Activated T-helper 1 cell treated with anti-CD3 and anti-CD28 coated beads, Interleukin-12 subunit alpha, Interleukin-12 subunit beta, Interleukin-2, Interleukin-4 antibody, amounts not matched to agents 30 ng/mL and 10 ng/mL and 1 ng/mL, durations not matched to agents 14 hours and 24 hours and 36 hours (primary cell): ENCODE measurements around the gene VTN. TPM values are rescaled to one million over a fixed set of nuclear protein-coding genes. Genes with fewer than 3 reads are reported as not detected.

Experiments used
- DNase-seq: peaks from one replicate; pipeline ENCODE4 v3.0.0; 2021; ENCODE audit warnings: low spot score
- H3K27ac Mint-ChIP-seq: one replicate; pipeline ENCODE4 v1.8.0; 2021; ENCODE audit warnings: mild to moderate bottlenecking, mixed read lengths
- H3K27me3 Mint-ChIP-seq: one replicate; pipeline ENCODE4 v1.8.0; 2022; ENCODE audit warnings: mild to moderate bottlenecking, moderate library complexity, mixed read lengths; ENCODE audit not compliant: insufficient read depth
- H3K36me3 Mint-ChIP-seq: one replicate; pipeline ENCODE4 v1.8.0; 2021; ENCODE audit warnings: low read depth, mixed read lengths
- H3K4me1 Mint-ChIP-seq: one replicate; pipeline ENCODE4 v1.8.0; 2021; ENCODE audit warnings: low read depth, mixed read lengths
- H3K4me3 Mint-ChIP-seq: one replicate; pipeline ENCODE4 v1.8.0; 2021; ENCODE audit warnings: mild to moderate bottlenecking, moderate library complexity, mixed read lengths
- H3K9me3 Mint-ChIP-seq: one replicate; pipeline ENCODE4 v1.8.0; 2021; ENCODE audit warnings: mixed read lengths
- intact Hi-C: fragments of 100-400 bp; cut with micrococcal nuclease; formaldehyde crosslinking; loops from one replicate; pipeline ENCODE4 v1.15.1; 2024
- total RNA-seq: library from RNA; stranded (reverse); gene quantifications from 2 replicates; pipeline ENCODE4 v1.2.3, GENCODE V29; 2022

The VTN gene
- total RNA-seq, 1 donor from 2014 or later, result 0.31 TPM

DNA sequence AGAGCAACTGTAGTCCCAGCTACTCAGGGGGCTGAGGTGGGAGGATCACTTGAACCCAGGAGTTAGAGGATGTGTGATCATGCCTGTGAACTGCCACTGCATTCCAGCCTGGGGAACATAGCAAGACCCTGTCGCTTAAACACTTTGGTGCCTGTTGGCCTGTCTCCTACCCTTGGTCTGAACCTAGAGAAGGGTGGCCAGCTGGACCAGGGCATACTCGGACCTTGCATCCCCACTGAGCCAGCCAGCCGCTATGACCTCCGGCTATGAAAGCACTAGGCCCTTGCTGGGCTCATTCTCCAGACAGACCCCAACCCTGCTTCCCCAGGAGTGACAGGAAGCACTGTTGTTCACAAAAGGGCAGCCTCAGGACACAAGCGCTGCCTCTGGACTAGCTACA is 39.4 kb downstream of the VTN start:
- H3K36me3 Mint-ChIP-seq, result peaks cover 21% of the 10 kb centered on the region
- intact Hi-C loops, result no loop called here
- no peak overlapping the region for H3K27ac Mint-ChIP-seq
- no peak overlapping the region for H3K4me3 Mint-ChIP-seq
- H3K27me3 Mint-ChIP-seq, result no peaks in the 10 kb centered on the region
- no peak for DNase-seq
- no peaks in the 10 kb centered on the region for H3K9me3 Mint-ChIP-seq
- H3K4me1 Mint-ChIP-seq, result peaks cover 31% of the 10 kb centered on the region

DNA sequence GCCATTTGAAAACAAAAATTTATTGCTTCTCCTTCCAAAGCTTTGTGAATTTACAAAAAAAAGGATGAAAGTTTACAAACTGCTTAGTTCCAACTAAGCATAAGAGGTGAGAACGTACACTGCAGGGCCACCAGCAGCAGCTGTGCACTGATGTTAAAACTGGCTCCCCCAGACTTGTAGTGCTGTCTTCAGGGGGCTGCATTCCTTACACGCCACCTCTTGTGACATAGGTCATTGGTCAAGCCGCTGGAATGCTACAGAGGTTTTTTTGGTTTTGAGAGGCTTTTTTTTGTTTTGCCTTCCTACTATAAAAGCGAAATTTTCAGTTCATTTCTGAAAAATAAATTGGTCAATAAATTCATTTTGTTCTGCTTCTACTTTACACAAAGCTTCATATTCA is 41.8 kb downstream of the VTN start:
- intact Hi-C loops, result no loop called here
- Mint-ChIP-seq H3K4me3 (no peak overlapping the region), H3K9me3 (no peaks in the 10 kb centered on the region), H3K27me3 (no peaks in the 10 kb centered on the region), H3K27ac (no peak overlapping the region), H3K36me3 (peaks cover 21% of the 10 kb centered on the region), H3K4me1 (peaks cover 17% of the 10 kb centered on the region)
- no peak for DNase-seq

DNA sequence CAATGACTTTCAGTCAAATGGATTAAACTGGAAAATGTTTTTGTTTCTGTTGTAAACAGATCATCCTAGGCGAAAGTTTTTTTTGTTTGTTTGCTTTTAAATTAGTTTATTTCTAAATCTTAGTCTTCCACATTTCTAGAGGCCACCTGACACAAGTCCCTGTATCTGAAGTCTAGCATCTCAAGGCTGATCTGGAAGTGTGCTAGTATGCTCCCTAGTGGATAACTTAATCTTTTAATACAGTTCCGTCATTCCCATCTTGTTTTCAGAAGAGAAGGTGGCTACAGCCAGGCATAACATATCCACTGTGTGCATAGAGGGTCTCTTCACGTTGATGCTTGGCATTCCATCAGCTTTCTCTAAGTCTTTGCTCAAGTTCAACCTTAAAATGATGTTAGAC is 42.4 kb downstream of the VTN start:
- intact Hi-C loops, result loop anchor here (1.0 kb wide), 1 partner anchor 8 kb away; the partner anchor contains the start of gene TMEM97
- H3K27ac Mint-ChIP-seq, result peak overlapping the region; percentile 58
- no peak overlapping the region for H3K4me3 Mint-ChIP-seq

DNA sequence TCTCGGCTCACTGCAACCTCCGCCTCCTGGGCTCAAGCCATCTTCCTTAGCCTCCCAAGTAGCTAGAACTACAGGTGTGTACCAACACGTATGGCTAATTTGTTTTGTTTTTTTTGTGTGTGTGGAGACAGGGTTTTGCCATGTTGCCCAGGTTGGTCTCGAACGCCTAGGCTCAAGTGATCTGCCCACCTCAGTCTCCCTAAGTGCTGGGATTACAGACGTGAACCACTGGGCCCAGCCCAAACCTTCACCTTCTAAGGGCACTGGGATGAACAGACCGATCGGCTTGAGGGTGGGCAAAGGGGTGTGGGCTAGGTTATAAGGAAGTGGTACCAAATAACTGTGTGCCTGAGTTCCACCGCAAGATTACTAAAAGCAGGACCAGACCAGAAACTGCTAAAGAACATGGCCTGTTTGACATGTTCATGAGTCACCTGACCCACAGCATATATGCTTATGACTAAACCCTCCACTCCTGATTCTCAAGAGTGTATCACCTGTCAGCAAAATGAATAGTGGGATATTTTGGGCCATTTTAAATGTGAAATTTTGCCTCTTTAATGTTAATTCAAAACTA is 43.0 kb downstream of the VTN start:
- Mint-ChIP-seq H3K27me3 (no peaks in the 10 kb centered on the region), H3K36me3 (peaks cover 25% of the 10 kb centered on the region), H3K9me3 (no peaks in the 10 kb centered on the region), H3K27ac (peak overlapping the region; percentile 58), H3K4me3 (no peak overlapping the region), H3K4me1 (peaks cover 20% of the 10 kb centered on the region)
- DNase-seq, result no peak
- intact Hi-C loops, result loop anchor here (1.0 kb wide), 1 partner anchor 8 kb away; the partner anchor contains the start of gene TMEM97

More for the DNA sequence above, 42.4 kb downstream of the VTN start:
- Mint-ChIP-seq H3K4me1 (peaks cover 19% of the 10 kb centered on the region), H3K27me3 (no peaks in the 10 kb centered on the region), H3K36me3 (peaks cover 25% of the 10 kb centered on the region), H3K9me3 (no peaks in the 10 kb centered on the region)
- no peak for DNase-seq

DNA sequence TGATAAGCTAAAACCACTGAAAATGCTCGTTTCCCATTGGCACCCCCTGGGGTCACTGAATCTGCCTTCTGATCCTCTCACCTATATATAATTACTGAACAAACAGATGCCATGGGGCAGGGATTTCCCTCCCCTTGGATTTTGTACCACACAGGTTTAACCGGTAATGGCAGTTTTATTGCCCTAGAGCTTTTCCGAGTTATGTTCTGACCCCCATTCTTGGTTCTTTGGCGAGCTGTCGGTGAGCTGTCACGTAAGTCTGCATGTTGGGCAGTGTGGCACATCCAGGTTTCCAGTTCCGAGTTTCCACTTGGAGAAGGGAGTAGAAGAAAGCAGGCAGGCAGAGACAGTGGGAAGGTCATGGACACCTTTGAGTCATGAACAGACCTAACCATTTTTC is 44.0 kb downstream of the VTN start:
- H3K4me3 Mint-ChIP-seq, result no peak overlapping the region
- no peak for DNase-seq
- no peaks in the 10 kb centered on the region for H3K27me3 Mint-ChIP-seq
- peaks cover 29% of the 10 kb centered on the region for H3K36me3 Mint-ChIP-seq
- H3K9me3 Mint-ChIP-seq, result no peaks in the 10 kb centered on the region
- no peak overlapping the region for H3K27ac Mint-ChIP-seq
- intact Hi-C loops, result no loop called here
- peaks cover 29% of the 10 kb centered on the region for H3K4me1 Mint-ChIP-seq

DNA sequence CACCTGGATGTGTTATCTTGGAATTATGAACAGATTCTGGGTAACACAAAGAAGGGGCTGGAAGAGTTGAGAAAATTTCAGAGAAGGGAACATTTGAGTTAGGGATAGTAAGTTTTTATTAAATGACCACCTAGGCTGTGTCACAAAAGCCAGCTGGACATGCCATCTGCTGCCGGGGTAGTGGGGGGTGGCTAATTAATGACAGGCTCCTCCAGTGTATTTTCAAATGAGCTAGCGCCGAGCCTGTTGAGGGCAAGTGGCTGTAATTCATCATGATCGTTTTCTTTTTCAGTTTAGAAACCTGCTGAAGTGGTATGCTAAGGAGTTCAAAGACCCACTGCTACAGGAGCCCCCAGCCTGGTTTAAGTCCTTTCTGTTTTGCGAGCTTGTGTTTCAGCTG is 44.9 kb downstream of the VTN start:
- Mint-ChIP-seq H3K4me3 (no peak overlapping the region), H3K27me3 (no peaks in the 10 kb centered on the region), H3K4me1 (peaks cover 38% of the 10 kb centered on the region), H3K36me3 (peaks cover 36% of the 10 kb centered on the region), H3K27ac (no peak overlapping the region), H3K9me3 (no peaks in the 10 kb centered on the region)
- intact Hi-C loops, result no loop called here
- no peak for DNase-seq

DNA sequence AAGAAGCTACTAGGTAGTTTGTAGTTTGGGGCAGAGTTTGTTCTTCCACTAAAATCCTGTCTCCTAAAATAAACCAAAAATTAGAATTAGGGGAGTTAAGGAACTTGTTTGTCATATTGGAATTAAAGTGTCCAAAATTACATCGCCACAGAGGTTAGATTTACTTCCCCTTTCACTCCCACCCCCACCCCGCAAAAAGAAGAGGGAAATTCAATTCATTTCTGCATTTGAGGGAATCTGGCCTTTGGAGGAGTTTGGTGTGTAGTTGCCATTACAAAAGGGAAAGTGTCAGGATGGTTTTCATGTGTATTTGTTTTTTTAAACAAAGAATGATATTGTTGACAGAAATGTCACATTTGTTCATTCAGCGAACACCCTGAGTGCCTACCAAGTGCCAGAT is 45.3 kb downstream of the VTN start:
- intact Hi-C loops, result no loop called here
- H3K36me3 Mint-ChIP-seq, result peaks cover 40% of the 10 kb centered on the region
- no peak overlapping the region for H3K27ac Mint-ChIP-seq
- H3K4me3 Mint-ChIP-seq, result no peak overlapping the region
- H3K4me1 Mint-ChIP-seq, result peaks cover 42% of the 10 kb centered on the region
- H3K9me3 Mint-ChIP-seq, result no peaks in the 10 kb centered on the region
- DNase-seq, result no peak
- no peaks in the 10 kb centered on the region for H3K27me3 Mint-ChIP-seq

DNA sequence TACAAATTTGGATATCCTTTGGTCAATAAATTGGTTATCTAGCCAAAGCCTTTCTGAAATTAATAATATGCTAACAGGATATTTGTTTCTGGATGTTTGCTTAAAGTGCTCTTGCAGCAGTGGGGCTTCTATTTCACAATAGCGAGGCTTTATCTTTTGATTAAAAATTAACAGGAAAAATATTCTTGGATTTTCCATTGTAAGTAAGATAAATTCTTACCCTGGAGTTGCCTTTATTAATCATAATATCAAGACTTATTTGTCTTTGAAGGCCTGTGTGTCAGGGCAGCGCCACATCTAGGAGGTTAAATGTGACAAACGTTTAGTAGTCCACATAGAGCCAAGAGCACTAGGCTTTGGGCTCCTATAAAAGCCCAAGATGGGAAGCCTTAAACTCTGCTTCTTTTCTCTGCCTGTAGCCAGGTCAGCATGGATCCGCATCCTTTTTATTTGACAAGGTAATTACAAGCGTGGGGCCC is 45.8 kb downstream of the VTN start:
- DNase-seq, result no peak
- Mint-ChIP-seq H3K4me1 (peaks cover 45% of the 10 kb centered on the region), H3K27me3 (no peaks in the 10 kb centered on the region), H3K27ac (no peak overlapping the region), H3K36me3 (peaks cover 40% of the 10 kb centered on the region), H3K9me3 (no peaks in the 10 kb centered on the region), H3K4me3 (no peak overlapping the region)
- intact Hi-C loops, result no loop called here

DNA sequence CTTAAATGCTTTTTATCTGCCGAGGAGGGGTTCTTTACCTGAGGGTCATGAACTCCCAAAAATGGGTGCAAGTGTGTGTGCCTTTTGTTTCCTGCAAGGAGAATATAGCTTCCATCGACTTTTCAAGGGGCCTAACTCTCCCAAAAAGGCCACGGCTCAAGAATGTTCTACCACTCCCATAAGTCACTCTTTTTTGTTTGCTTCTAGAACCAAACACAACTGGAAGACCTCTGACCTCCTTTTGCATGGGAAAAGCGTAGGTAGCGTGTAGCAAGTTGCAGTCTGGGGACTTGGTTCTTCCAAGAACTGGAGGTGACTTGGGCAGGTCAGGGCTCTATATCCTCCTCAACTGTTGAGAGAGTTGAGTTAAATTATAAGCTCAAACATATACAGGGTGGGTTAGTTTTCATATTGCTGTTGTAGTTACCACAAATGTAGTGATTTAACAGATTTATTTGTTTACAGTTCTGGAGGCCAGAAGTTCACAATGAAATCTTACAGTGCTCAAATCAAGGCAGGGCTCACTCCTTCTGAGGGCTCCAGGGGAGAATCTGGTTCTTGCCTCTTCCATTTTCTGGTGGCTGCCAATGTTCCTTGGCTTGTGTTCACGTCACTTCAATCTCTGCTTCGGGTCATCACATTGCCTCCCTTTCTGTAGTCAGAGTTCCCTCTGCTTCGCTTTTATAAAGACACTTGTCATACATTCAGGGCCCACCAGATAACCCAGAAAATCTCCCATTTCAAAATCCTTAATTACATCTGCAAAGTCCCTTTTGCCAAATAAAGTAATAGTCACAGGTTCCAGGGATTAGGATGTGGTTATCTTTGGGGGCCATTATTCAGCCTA is 49.7 kb downstream of the VTN start:
- intact Hi-C loops, result no loop called here
- peak overlapping the region; percentile 94 for H3K27ac Mint-ChIP-seq
- peaks cover 19% of the 10 kb centered on the region for H3K36me3 Mint-ChIP-seq
- no peaks in the 10 kb centered on the region for H3K27me3 Mint-ChIP-seq
- peak overlapping the region; percentile 96 for H3K4me3 Mint-ChIP-seq
- H3K4me1 Mint-ChIP-seq, result peaks cover 48% of the 10 kb centered on the region
- DNase-seq, result no peak
- H3K9me3 Mint-ChIP-seq, result no peaks in the 10 kb centered on the region

DNA sequence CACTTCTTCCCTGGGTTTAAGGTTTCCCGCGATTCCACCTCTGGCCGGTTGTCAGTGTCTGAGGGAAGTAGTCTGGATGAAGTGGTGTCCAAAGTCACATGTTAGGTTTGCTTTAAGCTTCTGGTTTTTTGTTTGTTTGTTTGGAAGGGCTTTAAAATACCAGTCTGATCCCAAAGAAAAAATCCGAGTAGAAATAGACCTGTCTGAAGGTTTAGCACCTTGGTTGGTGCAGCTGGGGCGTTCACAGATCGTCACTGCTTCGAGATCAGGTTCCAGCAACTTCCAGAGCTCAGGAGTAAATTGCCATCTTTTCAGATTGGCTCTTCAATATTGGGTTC is 50.5 kb downstream of the VTN start:
- H3K27ac Mint-ChIP-seq, result peak overlapping the region; percentile 94
- intact Hi-C loops, result loop anchor here (1.0 to 5.0 kb wide), 11 partner anchors 8 to 633 kb away; partner anchors contain the start of genes IFT20, PHF12, POLDIP2 and TNFAIP1
- H3K4me1 Mint-ChIP-seq, result peaks cover 48% of the 10 kb centered on the region
- no peak for DNase-seq
- peak overlapping the region; percentile 96 for H3K4me3 Mint-ChIP-seq
- H3K27me3 Mint-ChIP-seq, result no peaks in the 10 kb centered on the region
- peaks cover 19% of the 10 kb centered on the region for H3K36me3 Mint-ChIP-seq
- H3K9me3 Mint-ChIP-seq, result no peaks in the 10 kb centered on the region

DNA sequence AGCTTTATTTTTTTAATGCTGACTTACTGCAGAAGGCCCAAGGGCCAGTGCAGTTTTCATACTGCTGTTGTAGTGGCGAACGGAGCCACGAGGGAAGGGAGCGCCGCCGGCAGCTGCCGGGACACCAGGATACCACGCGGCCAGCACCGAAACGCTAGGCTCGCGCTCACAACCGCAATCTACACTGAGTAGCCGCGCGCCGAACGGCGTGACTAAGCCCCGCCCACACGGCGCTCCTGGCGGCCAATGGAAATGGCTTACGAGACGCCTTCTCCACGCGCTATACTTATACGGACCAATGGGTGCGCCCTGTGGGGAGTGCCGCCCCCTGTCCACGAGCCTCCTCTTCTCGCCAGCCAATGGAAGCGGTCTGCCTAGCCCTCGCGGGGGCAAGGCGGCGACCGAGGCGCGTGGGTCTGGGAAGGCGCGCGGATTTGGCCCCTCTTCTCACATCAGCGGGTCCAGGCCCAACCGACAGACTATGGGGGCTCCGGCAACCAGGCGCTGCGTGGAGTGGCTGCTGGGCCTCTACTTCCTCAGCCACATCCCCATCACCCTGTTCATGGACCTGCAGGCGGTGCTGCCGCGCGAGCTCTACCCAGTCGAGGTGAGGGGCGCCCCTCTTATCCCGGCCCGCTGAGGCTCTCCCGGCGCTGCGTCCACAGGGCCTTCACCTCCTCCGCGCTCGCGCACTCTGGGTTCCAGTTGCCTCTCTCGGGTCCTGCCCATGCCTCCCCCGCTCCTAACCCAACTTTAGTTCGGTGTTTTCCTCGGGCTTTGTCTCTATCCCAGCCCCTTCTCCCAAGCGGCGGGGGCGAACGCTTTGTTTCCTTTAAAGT is 51.1 kb downstream of the VTN start, which contains the start of gene TMEM97:
TSS of gene TMEM97 (plus strand) at position 442 of the 839 bp plus-strand sequence. CDS start at position 482, 40 bp downstream.
- peak within 1 kb of the TSS; percentile 94 for H3K27ac Mint-ChIP-seq
- DNase-seq, result peak; percentile 96
- no peaks in the 10 kb centered on the region for H3K27me3 Mint-ChIP-seq
- peaks cover 19% of the 10 kb centered on the region for H3K36me3 Mint-ChIP-seq
- intact Hi-C loops, result loop anchor here (1.0 to 5.0 kb wide), 11 partner anchors 8 to 633 kb away; partner anchors contain the start of genes IFT20, PHF12, POLDIP2 and TNFAIP1
- peaks cover 48% of the 10 kb centered on the region for H3K4me1 Mint-ChIP-seq
- H3K9me3 Mint-ChIP-seq, result no peaks in the 10 kb centered on the region
- H3K4me3 Mint-ChIP-seq, result peak within 1 kb of the TSS; percentile 96

DNA sequence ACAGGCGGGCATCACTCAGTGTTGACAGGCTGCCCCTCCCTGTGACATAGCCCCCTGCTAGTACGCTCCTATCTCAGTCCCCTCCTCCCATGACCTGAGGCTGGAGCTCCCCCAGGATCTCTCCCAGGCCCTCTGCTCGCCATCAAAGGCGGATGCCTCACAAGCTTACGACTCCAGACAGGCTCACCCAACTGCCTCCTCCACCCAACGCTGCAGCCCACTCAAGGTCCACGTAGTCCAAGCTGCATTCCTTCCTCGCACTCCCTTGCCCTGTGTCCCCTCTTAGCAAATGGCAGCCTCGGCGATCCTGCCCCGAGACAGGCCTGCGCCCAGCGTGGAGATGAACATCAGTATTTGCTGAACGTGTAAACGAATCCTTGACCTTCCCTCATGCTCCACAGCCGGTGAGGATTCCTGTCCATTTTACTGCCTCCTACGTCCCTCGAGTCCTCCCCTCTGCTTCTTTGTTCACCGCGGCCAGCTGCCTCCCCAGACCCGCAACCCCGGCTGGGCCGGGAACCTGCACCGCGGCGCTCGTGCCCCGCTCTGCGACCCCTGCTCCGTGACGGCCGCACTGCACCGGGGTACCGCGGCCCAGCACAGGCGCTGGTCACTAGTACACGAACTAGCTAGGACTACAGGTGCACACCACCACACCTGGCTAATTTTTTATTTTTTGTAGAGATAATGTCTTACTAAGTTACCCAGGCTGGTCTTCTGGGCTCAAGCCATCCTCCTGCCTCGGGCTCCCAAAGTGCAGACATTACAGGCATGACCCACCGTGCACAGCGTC is 51.9 kb downstream of the VTN start:
- DNase-seq, result no peak
- H3K27ac Mint-ChIP-seq, result peak overlapping the region; percentile 94
- peaks cover 48% of the 10 kb centered on the region for H3K4me1 Mint-ChIP-seq
- intact Hi-C loops, result loop anchor here (2.0 to 5.0 kb wide), 5 partner anchors 55 to 634 kb away; partner anchors contain the start of gene PHF12
- H3K27me3 Mint-ChIP-seq, result peaks cover 5% of the 10 kb centered on the region
- H3K9me3 Mint-ChIP-seq, result no peaks in the 10 kb centered on the region
- peaks cover 19% of the 10 kb centered on the region for H3K36me3 Mint-ChIP-seq
- H3K4me3 Mint-ChIP-seq, result peak overlapping the region; percentile 96
